Measurements from ENCODE around the gene SCN9A. TPM values are rescaled to one million over a fixed set of nuclear protein-coding genes. Genes with fewer than 3 reads are reported as not detected.

SCN9A gene
- total RNA-seq, 4 donors from 2014 or later, result 3.1 to 7.7 (median 6.2) TPM

DNA sequence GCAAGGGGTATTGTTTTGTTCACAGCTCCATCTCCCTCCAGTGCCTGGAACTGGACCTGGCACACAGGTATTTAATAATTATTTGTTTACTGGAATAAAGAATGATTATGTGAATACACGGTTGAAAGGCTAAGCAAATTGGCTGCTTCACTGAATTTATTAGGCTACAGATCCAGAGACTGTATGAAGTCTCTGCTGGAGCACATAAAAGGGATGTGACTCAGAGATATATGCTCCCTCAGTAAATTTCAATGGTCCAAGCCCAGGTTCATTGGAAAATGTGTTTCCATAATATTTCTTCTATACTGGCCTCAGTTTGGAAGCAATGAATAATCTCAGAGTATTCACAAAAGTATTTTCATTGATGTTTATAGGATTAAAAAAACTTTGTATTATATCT, 126.4 kb downstream of the SCN9A start:
- WGBS, 2 donors (ENCODE audit: low coverage in 1 of 2), result 56 to 63% methylated on average over 1 of the region's 1 CpG
- Histone ChIP-seq H3K36me3 (no peaks in the 10 kb centered on the region), H3K4me3 (no peak overlapping the region), H3K27ac (no peak overlapping the region), H3K9me3 (no peaks in the 10 kb centered on the region), H3K27me3 (no peaks in the 10 kb centered on the region), H3K4me1 (no peaks in the 10 kb centered on the region)
- ATAC-seq, result no peak
- TF ChIP-seq POLR2A (IDR thresholded peaks at IDR 0.05), result no peak
- TF ChIP-seq POLR2AphosphoS5 (IDR thresholded peaks at IDR 0.05), result no peak
- TF ChIP-seq EP300 (IDR thresholded peaks at IDR 0.05), result no peak
- TF ChIP-seq, protein P1, sequence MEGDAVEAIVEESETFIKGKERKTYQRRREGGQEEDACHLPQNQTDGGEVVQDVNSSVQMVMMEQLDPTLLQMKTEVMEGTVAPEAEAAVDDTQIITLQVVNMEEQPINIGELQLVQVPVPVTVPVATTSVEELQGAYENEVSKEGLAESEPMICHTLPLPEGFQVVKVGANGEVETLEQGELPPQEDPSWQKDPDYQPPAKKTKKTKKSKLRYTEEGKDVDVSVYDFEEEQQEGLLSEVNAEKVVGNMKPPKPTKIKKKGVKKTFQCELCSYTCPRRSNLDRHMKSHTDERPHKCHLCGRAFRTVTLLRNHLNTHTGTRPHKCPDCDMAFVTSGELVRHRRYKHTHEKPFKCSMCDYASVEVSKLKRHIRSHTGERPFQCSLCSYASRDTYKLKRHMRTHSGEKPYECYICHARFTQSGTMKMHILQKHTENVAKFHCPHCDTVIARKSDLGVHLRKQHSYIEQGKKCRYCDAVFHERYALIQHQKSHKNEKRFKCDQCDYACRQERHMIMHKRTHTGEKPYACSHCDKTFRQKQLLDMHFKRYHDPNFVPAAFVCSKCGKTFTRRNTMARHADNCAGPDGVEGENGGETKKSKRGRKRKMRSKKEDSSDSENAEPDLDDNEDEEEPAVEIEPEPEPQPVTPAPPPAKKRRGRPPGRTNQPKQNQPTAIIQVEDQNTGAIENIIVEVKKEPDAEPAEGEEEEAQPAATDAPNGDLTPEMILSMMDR (IDR thresholded peaks at IDR 0.05), result no peak

DNA sequence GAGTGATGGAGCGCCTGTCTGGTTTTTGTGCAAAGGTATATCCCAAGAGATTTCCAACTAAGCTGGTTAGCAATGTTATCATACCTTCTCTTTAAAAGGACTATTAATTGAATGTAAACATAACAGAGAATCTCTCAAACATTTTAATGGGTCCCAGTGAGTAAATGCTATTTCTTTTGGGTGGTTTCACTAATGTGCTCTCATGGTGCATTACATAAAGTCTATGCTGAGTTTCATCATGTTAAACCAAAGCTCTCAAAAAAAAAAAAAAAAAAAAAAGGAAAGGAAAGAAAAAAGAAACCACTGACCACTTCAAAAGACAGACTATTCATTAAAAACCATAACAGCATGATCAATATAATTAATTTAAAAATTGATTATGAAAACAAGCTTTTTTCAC, 128.8 kb downstream of the SCN9A start:
- TF ChIP-seq POLR2AphosphoS5 (IDR thresholded peaks at IDR 0.05), result no peak
- TF ChIP-seq, protein P1 (IDR thresholded peaks at IDR 0.05), result no peak
- no peak for TF ChIP-seq EP300 (IDR thresholded peaks at IDR 0.05)
- no peak for TF ChIP-seq POLR2A (IDR thresholded peaks at IDR 0.05)
- no peaks in the 10 kb centered on the region for H3K27me3 ChIP-seq
- no peaks in the 10 kb centered on the region for H3K9me3 ChIP-seq
- H3K4me1 ChIP-seq, result no peaks in the 10 kb centered on the region
- no peak for ATAC-seq
- no peak overlapping the region for H3K4me3 ChIP-seq
- WGBS, 2 donors (ENCODE audit: low coverage in 1 of 2), result 100% methylated on average over 1 of the region's 1 CpG
- no peak overlapping the region for H3K27ac ChIP-seq
- H3K36me3 ChIP-seq, result no peaks in the 10 kb centered on the region

DNA sequence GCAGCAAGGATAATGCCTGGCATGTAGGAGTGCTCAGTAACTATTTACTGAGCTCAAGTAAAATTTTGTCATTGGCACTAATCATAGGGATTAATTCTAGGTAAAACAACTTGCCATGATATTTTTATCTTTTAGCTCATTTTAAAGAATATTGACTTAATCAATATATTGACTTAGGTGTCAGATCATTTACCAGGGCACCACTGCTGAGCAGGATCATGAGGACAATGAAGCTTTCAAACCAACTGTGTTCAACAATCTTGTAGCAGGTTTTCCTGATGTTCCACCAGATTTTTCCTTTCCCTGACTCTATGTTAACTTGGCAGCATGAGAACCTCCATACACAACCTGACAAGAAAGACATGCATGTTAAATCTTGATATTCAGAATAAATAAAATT, 133.4 kb downstream of the SCN9A start:
- no peaks in the 10 kb centered on the region for H3K4me1 ChIP-seq
- TF ChIP-seq EP300 (IDR thresholded peaks at IDR 0.05) (no peak), POLR2AphosphoS5 (IDR thresholded peaks at IDR 0.05) (no peak), POLR2A (IDR thresholded peaks at IDR 0.05) (no peak)
- TF ChIP-seq, protein P1 (IDR thresholded peaks at IDR 0.05), result no peak
- H3K36me3 ChIP-seq, result no peaks in the 10 kb centered on the region
- no peaks in the 10 kb centered on the region for H3K9me3 ChIP-seq
- H3K27me3 ChIP-seq, result no peaks in the 10 kb centered on the region
- ATAC-seq, result no peak
- no peak overlapping the region for H3K4me3 ChIP-seq
- no peak overlapping the region for H3K27ac ChIP-seq

DNA sequence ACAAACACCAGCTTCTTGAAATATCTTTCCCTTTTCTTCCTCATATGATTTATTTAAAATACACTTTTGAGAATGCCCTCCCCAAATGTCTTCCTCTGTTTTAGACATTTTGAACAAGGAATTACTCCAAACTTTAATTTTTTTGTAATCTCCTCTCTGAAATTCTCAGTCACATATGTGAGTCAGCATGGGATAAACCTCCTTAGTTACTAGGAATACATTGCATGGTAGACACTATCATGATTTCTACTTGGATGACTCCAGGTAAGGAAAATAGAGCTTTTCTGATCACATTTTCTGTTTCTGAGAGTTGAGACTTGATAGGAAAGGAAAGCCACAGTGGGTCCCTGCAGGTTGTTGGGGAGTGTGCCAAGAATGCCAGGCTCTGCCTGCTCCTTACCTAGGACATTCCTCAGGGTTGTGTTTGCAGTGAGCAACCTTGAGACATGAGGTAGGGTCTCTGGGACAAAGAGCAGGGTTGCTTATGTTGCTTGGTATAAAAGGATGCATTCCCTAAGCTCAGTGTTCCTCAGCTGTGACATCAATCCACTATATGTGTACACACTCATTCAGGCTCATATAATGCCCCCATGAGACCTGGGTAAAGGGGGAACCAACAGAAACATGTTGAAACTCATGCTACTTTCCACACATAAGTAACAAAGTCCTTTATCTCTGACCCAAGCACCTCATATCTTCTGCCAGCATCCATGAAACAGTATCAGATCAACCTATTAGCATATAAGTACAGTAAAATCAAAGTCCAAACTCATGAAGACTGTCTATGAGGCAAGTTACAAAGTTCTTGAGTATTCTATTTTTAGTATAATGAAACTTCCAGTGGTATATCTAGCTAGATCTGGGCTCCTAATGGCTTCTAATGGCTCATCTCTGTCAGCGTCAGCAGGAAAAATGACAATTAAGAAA, 135.1 kb downstream of the SCN9A start:
- no peak for ATAC-seq
- Histone ChIP-seq H3K36me3 (no peaks in the 10 kb centered on the region), H3K4me1 (no peaks in the 10 kb centered on the region), H3K4me3 (no peak overlapping the region), H3K27ac (no peak overlapping the region), H3K27me3 (no peaks in the 10 kb centered on the region), H3K9me3 (no peaks in the 10 kb centered on the region)
- TF ChIP-seq EP300 (IDR thresholded peaks at IDR 0.05) (no peak), POLR2AphosphoS5 (IDR thresholded peaks at IDR 0.05) (no peak), POLR2A (IDR thresholded peaks at IDR 0.05) (no peak)
- TF ChIP-seq, protein P1 (IDR thresholded peaks at IDR 0.05), result no peak
- WGBS, 2 donors (ENCODE audit: low coverage in 1 of 2), result 91 to 100% methylated on average over 1 of the region's 1 CpG

DNA sequence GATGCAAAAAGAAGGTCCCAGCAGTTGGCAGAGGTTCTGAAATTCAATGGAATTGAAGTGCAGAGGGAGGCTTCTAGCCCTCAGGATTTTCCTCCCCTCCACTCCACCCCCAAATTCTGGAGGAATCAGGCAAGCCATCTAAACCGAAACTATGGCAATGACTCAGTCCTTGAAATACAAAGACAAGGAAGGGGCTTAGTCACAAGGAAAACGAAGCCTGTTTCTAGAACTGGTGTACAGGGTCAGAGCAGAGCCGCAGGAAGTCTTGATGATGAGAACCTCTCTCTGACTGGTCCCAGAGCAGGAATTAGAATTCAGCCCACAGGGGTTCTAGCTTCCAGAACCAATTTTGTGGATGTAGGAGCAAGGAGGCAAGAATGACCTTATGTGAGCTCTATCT, 136.2 kb downstream of the SCN9A start:
- no peak overlapping the region for H3K4me3 ChIP-seq
- TF ChIP-seq, protein P1 (IDR thresholded peaks at IDR 0.05), result no peak
- no peak for TF ChIP-seq POLR2AphosphoS5 (IDR thresholded peaks at IDR 0.05)
- no peak for TF ChIP-seq EP300 (IDR thresholded peaks at IDR 0.05)
- no peak for TF ChIP-seq POLR2A (IDR thresholded peaks at IDR 0.05)
- no peaks in the 10 kb centered on the region for H3K36me3 ChIP-seq
- ATAC-seq, result no peak
- H3K27me3 ChIP-seq, result no peaks in the 10 kb centered on the region
- 52 to 69% methylated on average over 2 to 3 of the region's 3 CpGs for WGBS, 2 donors (ENCODE audit: low coverage in 1 of 2)
- H3K27ac ChIP-seq, result no peak overlapping the region
- no peaks in the 10 kb centered on the region for H3K9me3 ChIP-seq
- no peaks in the 10 kb centered on the region for H3K4me1 ChIP-seq
